ENCODE measurements around the gene LMO7.
"Not testable (repeated sequence)": the region's sequence is repeated elsewhere in the genome, so short reads cannot be mapped to it uniquely, and the experiment has no call there.

The LMO7 gene

DNA sequence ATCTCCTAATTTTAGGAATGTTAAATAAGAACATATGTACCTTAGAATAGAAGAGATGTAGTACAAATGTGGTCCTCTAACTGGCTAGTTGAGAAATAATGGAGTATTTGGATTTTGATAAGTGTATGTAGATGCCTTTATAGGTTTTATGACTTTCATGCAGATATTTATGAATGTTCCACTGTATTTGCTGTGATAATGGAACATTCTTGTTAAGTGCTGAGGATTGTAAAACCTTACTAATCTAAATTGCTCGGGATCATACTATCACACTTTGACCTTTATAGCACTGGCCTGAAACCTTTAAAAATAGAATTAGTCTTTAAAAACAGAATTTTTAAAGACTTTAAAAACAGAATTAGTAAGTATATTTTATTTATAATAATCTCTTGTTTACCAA lies 135.1 kb downstream of the LMO7 start:
- H3K4me3 ChIP-seq (ENCODE audit: low read depth, low read length), result no peak overlapping the region
- TF ChIP-seq, protein P1, sequence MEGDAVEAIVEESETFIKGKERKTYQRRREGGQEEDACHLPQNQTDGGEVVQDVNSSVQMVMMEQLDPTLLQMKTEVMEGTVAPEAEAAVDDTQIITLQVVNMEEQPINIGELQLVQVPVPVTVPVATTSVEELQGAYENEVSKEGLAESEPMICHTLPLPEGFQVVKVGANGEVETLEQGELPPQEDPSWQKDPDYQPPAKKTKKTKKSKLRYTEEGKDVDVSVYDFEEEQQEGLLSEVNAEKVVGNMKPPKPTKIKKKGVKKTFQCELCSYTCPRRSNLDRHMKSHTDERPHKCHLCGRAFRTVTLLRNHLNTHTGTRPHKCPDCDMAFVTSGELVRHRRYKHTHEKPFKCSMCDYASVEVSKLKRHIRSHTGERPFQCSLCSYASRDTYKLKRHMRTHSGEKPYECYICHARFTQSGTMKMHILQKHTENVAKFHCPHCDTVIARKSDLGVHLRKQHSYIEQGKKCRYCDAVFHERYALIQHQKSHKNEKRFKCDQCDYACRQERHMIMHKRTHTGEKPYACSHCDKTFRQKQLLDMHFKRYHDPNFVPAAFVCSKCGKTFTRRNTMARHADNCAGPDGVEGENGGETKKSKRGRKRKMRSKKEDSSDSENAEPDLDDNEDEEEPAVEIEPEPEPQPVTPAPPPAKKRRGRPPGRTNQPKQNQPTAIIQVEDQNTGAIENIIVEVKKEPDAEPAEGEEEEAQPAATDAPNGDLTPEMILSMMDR (IDR thresholded peaks at IDR 0.05; ENCODE audit: insufficient read depth, low read depth, low read length, missing control alignments), result no peak
- no peak for DNase-seq (ENCODE audit: low read depth)

DNA sequence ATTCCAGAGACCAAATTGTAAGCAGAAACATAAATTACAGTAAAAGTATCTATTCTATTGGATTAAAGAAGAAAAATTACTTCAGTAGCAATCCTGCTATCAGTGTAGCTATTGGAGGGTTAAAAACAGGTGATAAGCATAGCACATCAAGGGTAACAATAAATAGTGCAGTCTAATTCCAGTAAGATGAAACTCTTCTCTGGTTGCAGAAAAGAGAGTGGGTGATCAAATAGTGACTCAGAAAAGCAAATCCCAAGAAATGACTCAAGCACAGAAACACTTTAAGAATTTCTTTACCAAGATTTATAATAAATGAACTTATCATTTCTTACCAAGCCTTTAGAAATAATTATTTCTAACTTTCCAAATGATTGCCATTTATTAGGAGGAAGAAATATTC lies 135.7 kb downstream of the LMO7 start:
- H3K4me3 ChIP-seq (ENCODE audit: low read depth, low read length), result no peak overlapping the region
- DNase-seq (ENCODE audit: low read depth), result no peak
- TF ChIP-seq, protein P1 (IDR thresholded peaks at IDR 0.05; ENCODE audit: insufficient read depth, low read depth, low read length, missing control alignments), result no peak

DNA sequence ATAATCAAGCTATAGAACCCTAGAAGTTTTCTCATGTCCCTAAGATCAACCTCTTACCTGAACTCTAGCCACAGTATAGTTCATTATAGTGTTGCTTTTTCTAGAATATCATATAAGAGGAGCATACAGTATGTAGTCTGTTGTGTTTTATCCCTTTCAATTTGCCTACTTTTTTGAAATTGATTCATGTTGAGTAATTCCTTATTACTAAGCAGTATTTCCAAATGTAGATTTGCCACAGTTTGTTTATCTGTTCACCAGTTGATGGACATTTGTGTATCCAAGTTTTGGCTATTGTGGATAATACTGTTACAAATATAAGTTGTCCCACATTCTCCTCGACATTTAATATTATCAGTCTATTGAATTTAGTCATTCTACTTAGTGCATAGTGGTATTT lies 138.0 kb downstream of the LMO7 start:
- TF ChIP-seq, protein P1 (IDR thresholded peaks at IDR 0.05; ENCODE audit: insufficient read depth, low read depth, low read length, missing control alignments), result no peak
- H3K4me3 ChIP-seq (ENCODE audit: low read depth, low read length), result no peak overlapping the region
- no peak for DNase-seq (ENCODE audit: low read depth)

DNA sequence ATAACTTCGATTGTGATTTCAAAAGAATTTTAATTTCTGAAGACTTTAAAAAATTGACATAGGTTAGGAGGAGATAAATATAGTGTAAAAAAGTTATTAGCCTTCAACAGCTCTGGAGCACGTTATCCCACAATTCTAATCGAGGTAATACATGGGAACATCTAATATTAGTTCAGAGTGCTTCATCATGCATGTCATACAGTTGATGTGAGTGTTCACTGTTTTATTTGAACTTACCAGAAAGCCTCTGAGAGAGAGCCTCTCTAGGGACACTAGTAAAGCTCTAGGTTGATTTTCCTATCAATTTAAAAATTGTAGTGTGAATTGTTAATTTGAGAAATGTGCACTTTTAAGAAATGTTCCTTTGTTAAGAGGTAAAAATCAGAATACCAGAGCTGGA lies 140.4 kb downstream of the LMO7 start:
- no peak for DNase-seq (ENCODE audit: low read depth)
- TF ChIP-seq, protein P1 (IDR thresholded peaks at IDR 0.05; ENCODE audit: insufficient read depth, low read depth, low read length, missing control alignments), result no peak
- no peak overlapping the region for H3K4me3 ChIP-seq (ENCODE audit: low read depth, low read length)

DNA sequence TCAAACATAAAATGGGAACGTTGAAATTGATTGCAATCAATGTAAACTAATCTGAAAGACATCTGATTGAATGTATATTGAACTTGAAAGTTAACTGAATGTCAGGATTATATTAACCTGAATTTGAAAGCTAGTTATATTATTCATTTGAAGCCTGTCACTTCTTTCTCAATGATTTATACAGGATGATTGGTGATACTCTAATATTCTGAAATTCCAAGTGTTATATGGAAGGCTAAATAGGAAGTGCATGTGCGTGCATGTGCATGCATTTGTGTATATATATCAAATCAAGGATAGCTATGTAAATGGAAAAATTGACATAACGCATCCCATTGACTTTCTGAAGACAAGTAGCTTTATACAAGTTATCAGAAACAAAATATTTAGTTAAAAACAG lies 143.3 kb downstream of the LMO7 start:
- no peak for DNase-seq (ENCODE audit: low read depth)
- TF ChIP-seq, protein P1 (IDR thresholded peaks at IDR 0.05; ENCODE audit: insufficient read depth, low read depth, low read length, missing control alignments), result no peak
- H3K4me3 ChIP-seq (ENCODE audit: low read depth, low read length), result no peak overlapping the region

DNA sequence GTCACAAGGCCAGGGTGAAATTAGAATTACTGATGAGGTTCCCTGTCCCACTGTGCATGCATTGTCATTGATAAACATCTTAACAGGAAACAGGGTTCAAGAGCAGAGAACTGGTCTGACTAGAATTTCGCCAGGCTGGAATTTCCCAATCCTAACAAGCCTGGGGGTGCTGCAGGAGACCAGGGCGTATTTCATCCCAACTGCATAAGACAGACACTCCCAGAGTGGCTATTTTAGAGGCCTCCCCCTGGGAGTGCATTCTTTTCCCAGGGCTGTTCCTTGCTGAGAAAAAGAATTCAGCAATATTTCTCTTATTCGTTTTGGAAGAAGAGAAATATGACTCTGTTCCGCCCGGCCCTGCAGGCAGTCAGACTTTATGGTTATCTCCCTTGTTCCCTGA lies 144.0 kb downstream of the LMO7 start:
- not testable (repeated sequence) for H3K4me3 ChIP-seq (ENCODE audit: low read depth, low read length); DNase-seq (ENCODE audit: low read depth)

DNA sequence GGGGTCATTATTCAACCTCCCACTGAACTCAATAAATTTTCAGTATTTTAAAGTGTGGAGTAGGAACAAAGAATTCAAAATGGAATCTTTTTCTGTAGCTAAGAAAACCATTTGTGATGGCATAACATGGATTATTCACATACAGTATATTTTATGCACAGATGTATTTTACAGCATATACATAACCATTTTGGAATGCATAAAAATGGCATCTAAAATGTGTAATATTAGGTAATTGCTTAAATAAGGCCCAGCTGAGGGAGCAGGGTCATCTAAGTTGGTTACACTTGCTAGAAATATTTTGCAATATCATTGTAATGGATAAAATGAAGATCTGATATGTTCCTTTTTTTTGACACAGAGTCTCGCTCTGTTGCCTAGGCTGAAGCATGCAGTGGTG lies 146.9 kb downstream of the LMO7 start:
- H3K4me3 ChIP-seq (ENCODE audit: low read depth, low read length), result no peak overlapping the region
- no peak for DNase-seq (ENCODE audit: low read depth)
- TF ChIP-seq, protein P1 (IDR thresholded peaks at IDR 0.05; ENCODE audit: insufficient read depth, low read depth, low read length, missing control alignments), result no peak

DNA sequence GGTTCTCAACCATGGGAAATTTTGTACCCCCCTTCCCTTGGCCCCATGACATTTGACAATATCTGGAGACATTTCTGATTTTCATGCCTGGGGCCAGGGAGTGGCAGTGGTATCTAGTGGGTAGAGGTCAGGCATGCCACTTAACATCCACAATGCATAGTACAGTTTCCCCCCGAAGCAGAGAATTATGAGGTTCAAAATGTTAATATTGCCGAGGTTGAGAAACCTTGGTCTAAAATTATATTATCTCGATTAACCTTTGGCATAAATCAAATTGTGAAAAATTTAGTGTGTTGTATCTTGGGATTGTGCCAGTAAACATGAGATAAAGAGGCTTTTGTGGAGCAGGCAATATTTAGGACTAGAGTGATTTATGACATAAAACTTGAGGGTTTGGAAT lies 147.9 kb downstream of the LMO7 start:
- DNase-seq (ENCODE audit: low read depth), result no peak
- TF ChIP-seq, protein P1 (IDR thresholded peaks at IDR 0.05; ENCODE audit: insufficient read depth, low read depth, low read length, missing control alignments), result no peak
- no peak overlapping the region for H3K4me3 ChIP-seq (ENCODE audit: low read depth, low read length)

Data from GM12865 (cell line).